ENCODE data around the gene RNPS1.

DNA sequence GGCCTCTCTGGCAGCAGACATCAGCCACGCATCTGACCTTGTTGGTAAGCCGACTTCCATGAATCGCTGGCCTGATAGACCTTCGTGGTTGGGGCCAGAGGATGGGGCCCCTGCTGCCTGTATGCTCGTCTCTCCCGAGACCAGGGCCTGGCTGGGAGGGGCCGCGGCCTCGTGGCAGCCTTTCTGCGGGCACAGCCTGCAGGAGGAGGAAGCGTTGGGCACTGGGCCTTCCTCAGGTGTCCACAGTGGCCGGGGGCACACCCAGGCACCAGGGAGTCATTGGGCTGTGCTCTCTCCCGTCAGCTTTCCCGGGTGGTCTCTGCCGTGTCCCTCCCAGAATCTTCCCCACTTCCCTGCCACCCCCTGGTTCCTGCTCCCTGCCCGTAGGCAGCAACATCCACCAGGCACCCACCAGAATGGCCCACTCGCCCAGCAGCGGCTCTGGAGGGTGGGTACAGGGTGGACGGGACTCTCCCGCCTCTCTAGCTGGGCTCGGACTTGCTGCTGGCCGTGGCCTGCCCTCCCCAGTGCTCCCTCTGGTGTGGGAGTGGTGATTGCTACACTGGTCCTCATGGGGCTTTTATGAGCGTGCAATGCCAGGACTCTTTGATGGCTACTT, 38.2 kb downstream of the RNPS1 start:
- TF ChIP-seq, protein P1, sequence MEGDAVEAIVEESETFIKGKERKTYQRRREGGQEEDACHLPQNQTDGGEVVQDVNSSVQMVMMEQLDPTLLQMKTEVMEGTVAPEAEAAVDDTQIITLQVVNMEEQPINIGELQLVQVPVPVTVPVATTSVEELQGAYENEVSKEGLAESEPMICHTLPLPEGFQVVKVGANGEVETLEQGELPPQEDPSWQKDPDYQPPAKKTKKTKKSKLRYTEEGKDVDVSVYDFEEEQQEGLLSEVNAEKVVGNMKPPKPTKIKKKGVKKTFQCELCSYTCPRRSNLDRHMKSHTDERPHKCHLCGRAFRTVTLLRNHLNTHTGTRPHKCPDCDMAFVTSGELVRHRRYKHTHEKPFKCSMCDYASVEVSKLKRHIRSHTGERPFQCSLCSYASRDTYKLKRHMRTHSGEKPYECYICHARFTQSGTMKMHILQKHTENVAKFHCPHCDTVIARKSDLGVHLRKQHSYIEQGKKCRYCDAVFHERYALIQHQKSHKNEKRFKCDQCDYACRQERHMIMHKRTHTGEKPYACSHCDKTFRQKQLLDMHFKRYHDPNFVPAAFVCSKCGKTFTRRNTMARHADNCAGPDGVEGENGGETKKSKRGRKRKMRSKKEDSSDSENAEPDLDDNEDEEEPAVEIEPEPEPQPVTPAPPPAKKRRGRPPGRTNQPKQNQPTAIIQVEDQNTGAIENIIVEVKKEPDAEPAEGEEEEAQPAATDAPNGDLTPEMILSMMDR (IDR thresholded peaks at IDR 0.05; ENCODE audit: poor library complexity, severe bottlenecking) = no peak
- TF ChIP-seq, protein P2, sequence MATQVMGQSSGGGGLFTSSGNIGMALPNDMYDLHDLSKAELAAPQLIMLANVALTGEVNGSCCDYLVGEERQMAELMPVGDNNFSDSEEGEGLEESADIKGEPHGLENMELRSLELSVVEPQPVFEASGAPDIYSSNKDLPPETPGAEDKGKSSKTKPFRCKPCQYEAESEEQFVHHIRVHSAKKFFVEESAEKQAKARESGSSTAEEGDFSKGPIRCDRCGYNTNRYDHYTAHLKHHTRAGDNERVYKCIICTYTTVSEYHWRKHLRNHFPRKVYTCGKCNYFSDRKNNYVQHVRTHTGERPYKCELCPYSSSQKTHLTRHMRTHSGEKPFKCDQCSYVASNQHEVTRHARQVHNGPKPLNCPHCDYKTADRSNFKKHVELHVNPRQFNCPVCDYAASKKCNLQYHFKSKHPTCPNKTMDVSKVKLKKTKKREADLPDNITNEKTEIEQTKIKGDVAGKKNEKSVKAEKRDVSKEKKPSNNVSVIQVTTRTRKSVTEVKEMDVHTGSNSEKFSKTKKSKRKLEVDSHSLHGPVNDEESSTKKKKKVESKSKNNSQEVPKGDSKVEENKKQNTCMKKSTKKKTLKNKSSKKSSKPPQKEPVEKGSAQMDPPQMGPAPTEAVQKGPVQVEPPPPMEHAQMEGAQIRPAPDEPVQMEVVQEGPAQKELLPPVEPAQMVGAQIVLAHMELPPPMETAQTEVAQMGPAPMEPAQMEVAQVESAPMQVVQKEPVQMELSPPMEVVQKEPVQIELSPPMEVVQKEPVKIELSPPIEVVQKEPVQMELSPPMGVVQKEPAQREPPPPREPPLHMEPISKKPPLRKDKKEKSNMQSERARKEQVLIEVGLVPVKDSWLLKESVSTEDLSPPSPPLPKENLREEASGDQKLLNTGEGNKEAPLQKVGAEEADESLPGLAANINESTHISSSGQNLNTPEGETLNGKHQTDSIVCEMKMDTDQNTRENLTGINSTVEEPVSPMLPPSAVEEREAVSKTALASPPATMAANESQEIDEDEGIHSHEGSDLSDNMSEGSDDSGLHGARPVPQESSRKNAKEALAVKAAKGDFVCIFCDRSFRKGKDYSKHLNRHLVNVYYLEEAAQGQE (IDR thresholded peaks at IDR 0.05; ENCODE audit: borderline replicate concordance) = no peak
- TF ChIP-seq POLR2AphosphoS5 (IDR thresholded peaks at IDR 0.05) (no peak), EP300 (conservative IDR thresholded peaks at IDR 0.05; ENCODE audit: poor library complexity, severe bottlenecking) (no peak), EZH2 (IDR thresholded peaks at IDR 0.05; ENCODE audit: borderline replicate concordance, insufficient read depth, low read length, poor library complexity, severe bottlenecking) (no peak)
